ENCODE data around the gene GLG1. TPM values are rescaled to one million over a fixed set of nuclear protein-coding genes. Genes with fewer than 3 reads are reported as not detected.

The GLG1 gene
- polyA plus RNA-seq, 5 donors, result 114 to 143 (median 128) TPM

DNA sequence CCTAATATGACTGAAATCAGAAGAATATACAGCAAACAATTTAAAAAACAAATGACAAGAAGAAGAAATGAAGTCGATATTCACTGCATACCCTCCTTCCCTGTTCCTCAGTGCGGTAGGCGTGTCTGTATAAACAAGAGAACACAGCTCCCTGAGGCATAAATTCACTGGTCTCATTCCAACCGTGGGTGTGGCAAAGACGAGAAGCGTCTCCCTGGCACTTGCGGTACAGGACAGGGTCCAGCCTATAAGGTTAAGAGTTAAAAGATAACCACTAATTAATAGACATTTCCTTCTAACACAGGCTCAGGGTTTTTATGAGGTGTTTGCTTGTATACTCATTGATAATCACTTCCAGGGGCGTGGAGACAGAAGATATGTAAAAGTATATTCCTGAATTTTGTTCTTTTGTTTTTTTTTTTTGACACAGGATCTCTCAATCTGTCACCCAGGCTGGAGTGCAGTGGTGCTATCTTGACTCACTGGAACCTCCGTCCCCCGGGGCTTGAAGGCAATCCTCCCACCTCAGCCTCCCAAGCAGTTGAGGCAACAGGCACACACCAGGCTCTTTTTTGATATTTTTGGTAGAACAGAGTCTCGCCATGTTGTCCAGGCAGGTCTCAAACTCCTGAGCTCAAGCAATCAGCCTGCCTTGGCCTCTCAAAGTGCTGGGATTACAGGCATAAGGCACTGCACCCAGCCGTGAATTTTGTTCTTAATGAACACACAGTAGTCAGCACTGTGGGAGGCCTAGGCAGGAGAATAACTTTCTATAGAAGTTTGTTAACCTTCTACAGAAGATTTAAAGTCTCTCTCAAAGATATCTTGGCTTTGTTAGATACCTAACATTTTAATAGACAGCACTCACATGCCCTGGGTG lies 126.5 kb downstream of the GLG1 start:
- no peak for DNase-seq

DNA sequence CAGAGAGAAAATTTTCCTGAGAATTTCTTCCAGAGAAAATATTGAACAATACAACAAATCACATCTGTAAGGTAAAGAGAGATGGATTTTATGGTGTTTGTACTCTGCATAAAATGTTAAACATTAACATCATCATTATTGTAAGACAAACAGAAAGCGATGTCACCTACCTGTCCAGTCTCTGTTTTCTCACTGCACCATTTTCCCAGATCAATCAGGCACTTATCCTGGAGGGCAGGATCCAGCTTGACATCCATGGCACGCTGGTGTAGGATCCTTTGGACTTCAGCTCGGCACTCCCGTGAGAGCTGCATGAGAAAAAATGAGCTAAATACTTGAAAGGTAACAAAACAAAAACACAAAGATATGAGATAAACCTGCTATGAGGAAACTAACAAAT lies 129.7 kb downstream of the GLG1 start:
- DNase-seq, result no peak

DNA sequence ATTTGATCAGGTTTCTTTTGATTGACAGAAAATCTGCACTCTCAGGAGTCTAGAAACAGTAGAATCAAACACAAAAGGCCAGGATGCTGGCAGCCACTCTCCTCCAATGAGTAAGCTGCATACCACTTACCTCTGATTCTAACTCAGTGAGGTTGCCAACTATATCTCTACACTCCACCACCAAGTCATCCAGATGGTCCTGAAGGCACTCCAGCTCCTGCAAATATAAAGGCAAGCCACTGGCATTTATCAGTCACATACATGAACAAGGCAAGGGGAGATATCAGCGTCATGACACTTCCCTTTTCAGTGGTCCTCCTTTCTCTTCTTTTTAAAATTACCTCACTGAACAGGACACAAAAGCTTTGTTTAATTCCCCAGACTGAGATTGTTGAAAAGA lies 132.5 kb downstream of the GLG1 start:
- no peak for DNase-seq

DNA sequence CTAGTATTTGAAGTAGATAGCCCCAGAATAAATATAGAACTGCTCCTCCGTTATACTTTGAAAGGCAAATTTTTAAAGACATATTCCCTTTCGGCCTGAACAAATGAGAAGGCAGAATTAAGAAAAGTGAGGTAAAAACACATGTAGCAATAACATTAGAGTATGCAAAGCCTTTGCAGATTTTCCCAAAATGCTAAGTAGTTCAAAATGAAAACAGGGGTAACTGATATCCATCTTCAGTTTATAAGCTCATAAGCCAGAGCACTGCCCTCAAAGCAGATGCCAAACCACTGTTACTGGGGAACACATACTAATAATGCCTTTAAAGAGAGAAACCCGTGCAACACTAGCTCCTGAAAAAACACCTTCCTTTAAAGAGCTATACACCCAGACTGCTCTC lies 134.4 kb downstream of the GLG1 start:
- no peak for DNase-seq

DNA sequence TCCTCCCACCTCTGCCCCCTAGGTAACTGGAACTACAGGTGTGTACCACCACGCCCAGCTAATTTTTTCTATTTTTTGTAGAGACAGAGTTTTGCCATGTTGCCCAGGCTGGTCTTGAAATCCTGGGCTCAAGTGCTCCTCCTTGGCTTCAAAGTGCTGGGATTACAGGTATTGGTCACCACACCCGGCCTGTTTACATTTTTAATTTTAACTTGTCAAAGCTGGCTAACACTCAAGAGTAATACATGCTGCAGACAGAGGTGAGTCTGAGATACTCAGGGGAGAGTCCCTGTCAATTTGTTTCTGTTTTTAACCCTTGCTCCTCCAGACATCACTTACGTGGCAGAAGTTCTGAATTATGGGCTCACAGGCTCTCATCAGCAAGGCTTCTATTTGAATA lies 134.9 kb downstream of the GLG1 start:
- DNase-seq, result no peak

DNA sequence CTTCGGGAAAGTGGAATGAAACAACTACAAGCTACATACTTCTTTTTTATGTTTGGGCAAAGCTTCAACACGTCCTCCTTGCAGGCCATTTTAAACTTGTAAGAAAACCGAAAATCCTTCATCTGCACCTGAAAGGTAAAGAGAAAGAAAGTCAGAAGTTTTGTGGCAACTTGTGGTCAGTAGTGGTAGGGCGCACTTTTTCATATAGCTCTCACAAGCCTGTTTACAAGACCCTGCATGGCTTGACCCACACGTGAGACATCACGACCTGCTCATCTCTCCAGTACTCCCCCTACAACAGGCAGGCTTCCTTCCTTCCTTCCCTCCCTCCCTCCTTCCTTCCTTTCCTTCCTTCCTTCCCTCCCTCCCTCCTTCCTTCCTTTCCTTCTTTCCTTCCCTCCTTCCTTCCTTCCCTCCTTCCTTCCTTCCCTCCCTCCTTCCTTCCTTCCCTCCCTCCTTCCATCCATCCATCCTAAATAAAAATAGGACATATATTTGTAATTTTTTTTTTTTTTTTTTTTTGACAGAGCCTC lies 136.9 kb downstream of the GLG1 start:
- no peak for DNase-seq

DNA sequence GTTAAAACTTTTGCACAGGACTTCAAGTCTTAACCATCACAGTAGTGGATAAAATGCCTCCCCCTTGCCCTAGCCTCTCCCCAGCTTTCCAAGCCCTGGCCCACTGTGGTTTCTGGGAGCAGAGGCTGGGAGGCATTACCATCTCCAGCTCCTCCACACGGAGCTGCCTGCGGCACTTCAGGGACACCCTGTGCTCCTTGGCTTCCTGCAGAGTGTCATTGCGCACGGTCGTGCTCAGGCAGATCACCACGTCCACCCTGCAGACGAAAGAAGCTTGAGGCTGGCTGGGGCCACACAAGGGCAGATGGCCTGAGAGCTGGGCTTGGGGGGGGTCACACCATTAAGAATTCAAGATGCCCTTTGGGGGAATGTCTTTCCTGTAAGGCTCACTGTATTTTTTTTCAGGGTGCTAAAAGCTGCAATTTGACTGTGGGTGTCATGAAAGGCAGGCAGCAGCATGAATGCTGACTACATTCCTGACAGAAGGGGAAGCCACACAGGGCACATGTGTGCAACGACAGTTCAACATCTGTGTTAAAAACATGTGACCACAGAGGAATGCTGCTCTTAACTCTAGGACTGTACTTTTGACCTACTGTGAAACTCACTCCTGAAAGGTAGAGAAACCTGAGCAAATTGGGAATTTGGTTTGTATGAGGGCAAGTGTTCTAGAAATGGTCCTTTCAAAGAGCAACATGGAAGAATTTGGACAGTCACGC lies 137.9 kb downstream of the GLG1 start:
- DNase-seq, result no peak

DNA sequence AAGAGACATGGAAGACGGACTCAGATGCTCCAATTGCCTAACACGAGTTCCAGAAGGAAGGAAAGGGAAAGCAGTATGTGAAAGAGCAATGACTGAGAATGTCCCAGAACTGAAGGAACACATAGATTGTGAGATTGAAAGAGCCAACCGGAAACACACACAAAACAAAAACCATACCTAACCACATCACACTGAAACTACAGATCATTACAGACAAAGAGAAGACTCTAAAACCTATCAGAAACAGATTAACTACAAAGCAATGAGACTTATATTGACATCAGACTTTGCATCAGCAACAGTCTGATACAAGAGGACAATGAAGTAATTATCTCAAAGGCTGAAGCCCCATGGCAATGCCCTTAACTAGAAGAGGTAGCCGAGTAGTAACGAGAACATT lies 140.0 kb downstream of the GLG1 start:
- no peak for DNase-seq

DNA sequence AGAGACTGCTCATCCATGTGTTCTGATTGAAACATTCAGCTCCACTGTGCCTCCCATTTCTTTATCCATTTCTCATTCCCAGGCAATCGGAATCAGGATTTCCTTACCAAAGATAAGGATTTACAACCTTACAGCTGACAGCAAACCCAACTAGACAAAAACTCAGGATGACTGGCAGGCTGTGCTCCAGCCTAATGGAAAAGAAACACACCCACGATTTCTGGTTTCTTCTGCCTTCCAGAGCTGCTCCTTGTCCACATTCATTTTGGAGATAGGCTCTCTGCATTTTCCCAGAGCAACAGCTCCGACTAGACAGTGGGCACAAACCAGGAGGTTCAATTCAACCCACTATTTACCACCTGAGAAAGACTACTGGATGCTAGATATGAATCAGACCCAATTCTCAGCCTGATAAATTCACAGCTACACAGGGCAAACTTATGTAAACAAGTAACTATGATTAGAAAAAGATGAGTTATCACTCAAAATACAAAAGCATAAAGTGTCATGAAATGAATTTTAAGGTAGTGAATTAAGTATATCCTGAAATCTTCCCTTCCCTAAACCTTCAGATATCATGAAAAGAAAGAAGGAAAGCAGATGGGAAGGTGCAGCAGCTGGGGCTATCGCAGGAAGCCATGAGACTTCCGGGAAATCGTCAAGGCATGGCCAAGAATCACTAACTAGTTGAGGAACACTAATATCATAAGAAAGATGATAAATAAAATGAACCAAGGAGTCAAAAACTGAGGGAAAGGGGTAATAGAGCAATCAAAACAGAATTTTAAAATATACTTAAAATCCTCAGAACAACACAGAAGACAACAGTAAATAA lies 140.8 kb downstream of the GLG1 start:
- peak in 1 of 2 donors; percentile 5 for DNase-seq

DNA sequence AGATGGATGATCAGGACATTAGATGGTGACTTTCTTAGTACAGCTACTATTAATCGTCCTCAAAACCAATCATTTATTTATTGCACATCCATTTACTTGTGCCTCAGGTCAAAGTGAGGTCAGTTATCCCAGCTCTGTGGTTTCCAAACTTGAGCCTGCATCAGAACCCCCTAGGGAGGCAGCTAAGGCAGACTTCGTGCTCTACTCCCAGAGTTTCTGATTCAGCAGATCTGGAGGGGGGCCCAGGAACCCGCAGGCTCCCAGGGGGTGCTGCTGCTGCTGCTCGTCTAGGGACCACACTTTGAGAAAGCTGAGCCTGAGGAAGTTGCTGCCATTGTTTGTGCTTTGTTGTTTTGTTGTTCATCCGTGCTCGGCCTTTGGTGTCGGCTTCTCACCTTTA lies 141.6 kb downstream of the GLG1 start:
- no peak for DNase-seq

DNA sequence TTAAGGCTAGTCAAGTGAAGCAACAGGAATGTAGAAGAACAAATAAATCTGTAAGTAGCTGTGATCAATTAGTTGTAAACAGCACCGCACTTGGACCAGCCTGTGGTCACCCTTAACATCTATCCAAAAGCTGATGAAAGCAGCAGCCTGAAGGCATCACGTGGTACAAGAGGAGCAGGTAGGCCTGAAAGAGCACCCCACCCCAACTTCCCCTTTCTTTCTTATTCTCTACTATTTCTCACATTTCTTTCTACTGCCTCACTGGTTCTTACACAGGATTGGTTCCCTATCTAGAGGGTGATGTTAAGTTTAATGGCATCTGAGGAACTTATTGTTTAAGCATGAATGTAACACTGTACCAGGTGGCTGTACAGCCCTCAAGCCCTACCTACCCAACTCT lies 143.0 kb downstream of the GLG1 start:
- DNase-seq, result no peak

DNA sequence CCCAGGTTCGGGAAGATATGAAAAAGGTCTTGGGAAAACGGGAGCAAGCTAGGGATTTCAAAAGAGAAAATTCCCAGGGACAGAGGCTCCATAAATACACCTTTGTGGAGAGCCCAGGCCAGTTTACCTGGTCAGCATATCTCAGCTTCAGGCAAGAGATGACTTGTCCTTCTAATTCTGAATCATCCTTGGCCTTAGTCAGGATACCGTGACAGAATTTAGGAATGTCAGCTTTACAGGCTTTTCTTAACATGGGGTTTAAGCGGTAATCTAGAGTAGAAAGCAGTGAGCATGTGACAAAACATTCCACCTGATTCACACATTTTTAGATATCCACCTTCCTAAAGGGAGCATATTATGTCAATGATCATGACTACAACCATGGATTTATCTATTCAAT lies 144.6 kb downstream of the GLG1 start:
- DNase-seq, result no peak

DNA sequence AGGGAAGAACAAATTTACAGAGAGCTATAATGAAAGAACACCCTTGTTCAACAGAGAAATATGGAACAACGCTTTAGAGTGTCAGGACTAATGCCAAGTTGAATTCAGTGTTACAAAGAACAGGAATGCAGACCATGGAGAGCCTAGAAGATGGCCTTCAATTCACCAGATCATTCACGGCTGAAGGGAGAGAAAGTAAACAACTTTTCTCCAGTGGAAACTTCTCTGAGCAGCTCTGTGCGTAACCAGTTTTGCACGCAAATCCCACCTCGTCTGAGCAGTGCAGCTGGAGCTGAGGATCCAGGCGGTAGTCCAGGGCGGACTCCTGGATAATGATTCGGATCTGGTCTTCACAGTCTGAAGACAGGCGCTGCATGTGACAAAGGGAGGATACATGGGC lies 145.1 kb downstream of the GLG1 start:
- no peak for DNase-seq

DNA sequence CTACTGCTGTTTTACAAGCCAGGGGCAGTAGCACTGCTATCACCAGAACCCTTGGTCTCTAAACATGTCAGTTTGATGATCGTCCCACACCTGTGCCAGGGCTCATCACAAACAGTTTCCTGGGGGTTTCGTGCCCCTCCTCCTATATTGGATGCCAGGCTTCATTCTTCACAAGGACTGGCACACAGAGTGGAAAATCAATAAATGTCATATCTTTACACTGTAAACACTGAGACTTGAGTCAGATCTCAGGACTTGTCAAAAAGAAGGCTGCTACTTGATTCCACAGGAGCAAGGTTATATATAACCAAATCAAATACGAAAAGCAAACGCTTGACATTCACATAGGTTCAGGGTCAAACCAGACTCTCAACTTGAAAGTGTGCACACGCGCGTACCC lies 146.4 kb downstream of the GLG1 start:
- DNase-seq, result no peak

DNA sequence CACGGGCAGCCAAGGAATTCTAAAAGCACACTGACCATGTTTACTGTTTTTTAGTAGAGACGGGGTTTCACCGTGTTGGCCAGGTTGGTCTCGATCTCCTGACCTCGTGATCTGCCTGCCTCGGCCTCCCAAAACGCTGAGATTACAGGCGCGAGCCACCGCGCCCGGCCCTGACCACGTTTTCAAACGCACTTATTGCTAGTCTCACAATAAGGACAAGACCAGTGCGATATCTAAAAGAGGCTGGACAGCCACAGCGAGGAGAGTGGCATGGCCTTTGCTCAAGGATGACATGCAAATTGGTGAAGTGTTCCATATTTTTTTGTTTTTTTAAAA lies 150.7 kb downstream of the GLG1 start:
- DNase-seq, result no peak

DNA sequence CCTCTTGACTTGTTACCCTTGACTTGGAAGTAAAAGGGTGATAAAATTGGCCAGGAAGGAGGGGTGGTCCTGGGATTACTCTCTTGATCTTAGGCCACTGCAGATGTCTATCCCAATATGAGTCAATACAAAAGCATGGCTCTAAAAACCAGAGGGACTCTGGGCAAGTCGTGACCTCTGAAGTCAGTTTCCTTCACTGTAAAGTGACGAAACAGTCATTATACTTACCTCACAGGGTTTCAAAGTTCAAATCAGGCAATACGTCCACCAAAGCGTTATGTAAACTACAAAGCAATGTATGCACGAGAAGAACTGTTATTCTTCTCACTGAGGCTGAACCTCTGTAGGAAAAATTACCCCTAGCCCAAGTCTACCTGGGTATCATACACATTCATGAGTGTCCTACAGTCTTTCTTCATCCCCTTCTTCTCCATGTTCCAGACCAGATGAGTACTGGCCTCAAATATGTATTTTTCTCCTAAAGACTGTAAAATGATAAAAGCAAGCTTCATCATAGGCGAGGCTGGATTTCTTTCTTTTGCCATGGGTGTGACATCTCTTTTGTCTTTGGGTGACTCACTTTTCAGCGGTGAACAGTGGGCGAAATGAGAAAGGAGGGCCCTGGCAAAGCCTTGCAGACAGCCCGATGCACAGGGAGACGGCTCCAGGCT lies 151.2 kb downstream of the GLG1 start:
- DNase-seq, result no peak

DNA sequence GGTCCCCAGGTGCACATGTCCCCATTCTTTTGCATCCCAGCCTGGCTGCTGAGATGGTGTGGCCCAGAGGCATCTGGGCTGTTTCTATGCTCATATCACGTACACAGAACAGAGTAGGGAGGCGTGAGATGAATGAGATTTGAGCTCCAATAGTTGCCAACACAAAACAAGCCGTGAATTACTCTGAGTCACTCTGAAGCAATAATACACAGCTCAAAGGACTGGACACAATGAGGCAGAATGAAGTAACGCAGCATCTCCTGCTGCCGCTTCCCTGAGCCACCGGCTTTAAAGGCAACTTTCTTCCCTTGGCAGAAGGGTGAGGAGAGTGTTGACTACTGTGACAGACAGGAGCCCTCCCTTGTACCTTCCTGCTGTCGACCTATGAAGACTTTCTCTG lies 151.7 kb downstream of the GLG1 start:
- no peak for DNase-seq

DNA sequence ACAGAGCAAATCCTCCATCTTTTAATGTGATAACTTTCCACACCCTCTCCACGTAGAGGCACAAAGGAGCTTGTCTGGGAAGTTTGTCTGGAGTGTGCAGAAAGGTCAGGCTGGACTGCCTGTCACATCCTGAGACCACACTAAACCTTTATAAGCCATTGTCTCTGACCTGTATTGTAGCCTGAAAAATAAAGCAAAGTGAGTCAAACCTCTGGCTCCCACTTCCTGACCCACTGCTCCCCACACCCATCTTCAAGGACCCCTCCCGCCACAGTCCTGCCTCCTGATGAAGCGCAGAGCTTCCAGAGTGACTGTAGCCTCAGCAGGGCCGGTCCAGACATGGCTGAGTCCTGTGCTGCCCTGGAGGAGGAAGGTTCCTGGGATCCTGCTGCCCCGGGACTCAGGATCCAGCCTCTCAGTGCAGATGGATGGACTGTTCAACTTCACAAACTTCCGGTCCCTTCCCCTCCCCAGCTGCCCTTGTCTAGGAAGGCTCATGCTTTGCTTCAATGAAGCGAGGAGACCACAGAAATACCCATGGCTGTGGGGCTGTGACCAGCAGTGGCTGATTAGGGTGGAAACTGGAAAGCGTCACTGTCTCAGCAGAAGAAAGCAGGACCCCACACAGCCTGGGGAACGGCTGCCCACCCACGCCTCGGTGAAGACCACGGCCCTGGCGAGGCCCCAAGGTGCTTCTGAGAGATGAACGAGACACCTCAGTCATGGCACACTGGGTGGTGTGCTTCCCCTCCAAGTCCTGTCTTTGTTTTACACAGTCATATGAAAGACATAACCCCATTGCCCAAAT lies 154.8 kb downstream of the GLG1 start:
- DNase-seq, result no peak

DNA sequence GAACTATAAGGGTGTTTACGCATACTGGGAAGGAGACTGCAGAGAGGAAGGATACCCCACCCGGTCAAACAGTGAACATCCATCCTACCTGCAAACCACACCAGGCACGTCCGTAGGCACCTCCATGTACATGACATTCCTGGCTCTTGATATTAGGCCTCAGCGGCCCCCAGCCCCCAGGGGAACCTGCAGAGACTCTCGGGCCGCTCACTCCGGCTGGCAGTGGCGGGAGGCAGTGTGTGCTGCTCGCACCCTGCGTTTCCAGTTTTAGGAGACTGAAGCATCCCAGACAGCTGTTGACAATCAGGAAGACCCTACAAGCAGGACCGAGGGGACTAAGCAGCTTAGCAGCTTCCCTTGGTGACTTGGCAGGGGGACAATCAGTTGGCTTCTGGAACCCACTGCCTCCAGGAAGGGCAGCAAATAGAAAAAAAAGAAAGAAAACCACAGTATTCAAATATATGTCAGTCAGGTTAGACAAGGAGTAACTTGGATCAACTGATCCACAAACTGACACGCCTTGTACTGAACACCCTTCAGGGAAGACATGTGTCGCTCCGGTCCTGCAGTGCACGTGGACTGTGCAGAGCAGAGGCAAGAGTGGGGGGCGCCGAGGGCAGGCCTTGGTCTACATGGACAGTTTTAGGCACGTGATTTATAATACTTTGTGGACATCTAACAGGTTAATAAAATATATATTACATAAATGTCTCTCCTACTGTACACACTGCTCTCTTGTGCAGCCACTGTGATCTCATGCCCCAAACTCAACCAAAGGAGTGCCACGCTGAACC lies 155.8 kb downstream of the GLG1 start:
- DNase-seq, result no peak

DNA sequence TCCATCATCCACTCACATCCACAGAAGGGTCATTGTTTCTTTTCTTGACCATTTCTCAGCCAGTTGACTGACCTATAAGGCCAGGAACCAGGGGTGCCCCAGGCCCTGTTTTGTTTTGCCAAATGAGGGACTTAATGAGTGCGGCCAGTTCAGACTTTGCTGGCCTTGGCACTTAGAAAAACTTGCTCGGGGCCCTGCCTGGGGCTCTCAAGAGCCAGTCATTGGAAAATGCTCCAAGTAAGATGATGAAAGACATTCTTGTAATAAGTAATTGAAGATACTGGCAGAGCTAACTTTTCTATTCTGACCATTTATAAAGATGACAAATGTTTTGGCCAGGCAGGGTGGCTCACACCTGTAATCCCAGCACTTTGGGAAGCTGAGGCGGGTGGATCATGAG lies 156.7 kb downstream of the GLG1 start:
- DNase-seq, result no peak
